ENCODE data around the gene LEMD2. TPM values are rescaled to one million over a fixed set of nuclear protein-coding genes. Genes with fewer than 3 reads are reported as not detected.

The LEMD2 gene
- total RNA-seq, 4 donors from 2014 or later = 37.7 to 47.2 (median 42.3) TPM

DNA sequence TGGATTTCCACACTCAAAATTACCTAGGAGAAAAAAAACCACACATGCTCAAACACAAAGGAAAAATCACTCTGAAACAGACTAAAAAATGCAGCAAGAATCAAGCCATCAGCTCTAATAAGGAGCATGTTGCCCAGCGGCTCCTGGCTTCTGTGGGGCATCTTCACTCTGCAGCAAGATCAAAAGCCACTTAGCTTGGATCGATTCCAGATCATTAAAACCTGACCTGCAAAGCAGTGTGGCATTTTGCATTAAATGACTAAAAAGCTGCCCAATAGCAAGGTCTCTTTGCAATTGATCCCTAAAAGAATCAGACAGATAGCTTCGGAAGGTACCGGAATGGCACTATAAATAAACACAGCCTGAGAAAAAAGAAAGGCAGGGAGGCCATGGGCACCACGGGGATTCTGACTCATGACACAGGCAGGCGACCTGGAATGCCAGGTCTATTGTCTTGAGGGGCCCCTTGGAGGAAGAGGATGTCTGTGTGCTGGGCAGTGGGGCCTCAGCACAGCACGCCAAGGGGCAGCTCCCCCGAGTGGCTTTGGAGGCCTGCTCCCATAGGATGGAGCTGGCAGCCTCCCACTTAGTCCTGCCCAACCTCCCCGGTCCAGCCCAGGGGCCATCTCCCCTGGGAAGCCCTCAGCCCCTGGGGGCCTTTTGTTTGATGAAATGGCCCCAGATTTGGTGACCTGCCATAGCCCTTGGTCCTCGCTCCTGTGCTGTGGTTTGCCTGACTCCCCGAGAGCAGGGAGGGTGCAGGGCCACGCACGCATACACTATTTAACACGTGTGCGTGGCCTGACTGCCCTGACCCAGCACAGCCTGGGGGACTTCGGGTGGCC is 7.6 kb downstream of the LEMD2 start:
- DNase-seq = no peak
- Histone ChIP-seq H3K9me3 (no peaks in the 10 kb centered on the region), H3K4me3 (no peak overlapping the region), H3K27ac (peak overlapping the region in 3 of 4 donors; percentile 1 to 37 (median 13)), H3K4me1 (peaks cover 5 to 48% (median 24%) of the 10 kb centered on the region in 3 donors), H3K27me3 (no peaks in the 10 kb centered on the region), H3K36me3 (peaks cover 32 to 95% (median 77%) of the 10 kb centered on the region in 3 donors)
- intact Hi-C loops (cut with DNase I) = no loop called here
- TF ChIP-seq POLR2A (IDR thresholded peaks at IDR 0.05) = no peak
- TF ChIP-seq, protein P1, sequence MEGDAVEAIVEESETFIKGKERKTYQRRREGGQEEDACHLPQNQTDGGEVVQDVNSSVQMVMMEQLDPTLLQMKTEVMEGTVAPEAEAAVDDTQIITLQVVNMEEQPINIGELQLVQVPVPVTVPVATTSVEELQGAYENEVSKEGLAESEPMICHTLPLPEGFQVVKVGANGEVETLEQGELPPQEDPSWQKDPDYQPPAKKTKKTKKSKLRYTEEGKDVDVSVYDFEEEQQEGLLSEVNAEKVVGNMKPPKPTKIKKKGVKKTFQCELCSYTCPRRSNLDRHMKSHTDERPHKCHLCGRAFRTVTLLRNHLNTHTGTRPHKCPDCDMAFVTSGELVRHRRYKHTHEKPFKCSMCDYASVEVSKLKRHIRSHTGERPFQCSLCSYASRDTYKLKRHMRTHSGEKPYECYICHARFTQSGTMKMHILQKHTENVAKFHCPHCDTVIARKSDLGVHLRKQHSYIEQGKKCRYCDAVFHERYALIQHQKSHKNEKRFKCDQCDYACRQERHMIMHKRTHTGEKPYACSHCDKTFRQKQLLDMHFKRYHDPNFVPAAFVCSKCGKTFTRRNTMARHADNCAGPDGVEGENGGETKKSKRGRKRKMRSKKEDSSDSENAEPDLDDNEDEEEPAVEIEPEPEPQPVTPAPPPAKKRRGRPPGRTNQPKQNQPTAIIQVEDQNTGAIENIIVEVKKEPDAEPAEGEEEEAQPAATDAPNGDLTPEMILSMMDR (IDR thresholded peaks at IDR 0.05) = no peak
- 66 to 67% methylated on average over 7 to 10 of the region's 16 CpGs for WGBS, 2 donors

DNA sequence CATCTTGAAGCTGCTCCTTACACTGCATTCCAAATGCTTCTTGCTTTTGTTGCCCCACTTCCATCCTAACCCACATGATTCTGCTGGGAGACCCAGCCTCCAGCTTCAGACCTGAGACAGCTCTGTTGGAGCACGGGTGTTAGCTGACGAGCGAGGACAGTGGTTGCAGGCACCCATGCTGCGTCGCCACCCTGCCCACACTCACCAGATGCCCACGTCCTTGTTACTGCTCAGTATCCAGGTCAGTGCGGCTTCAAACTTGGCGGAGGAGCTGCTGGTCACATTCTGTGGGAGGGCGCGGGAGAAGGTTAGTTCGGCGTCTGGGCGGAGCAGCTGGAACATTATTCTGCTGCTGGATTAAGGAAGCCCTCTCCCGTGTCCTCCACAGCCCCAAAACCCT is 9.0 kb downstream of the LEMD2 start:
- WGBS, 2 donors = 86 to 91% methylated on average over 10 to 12 of the region's 14 CpGs
- H3K9me3 ChIP-seq = no peaks in the 10 kb centered on the region
- intact Hi-C loops (cut with DNase I) = no loop called here
- peaks cover 41 to 100% (median 92%) of the 10 kb centered on the region in 3 donors for H3K36me3 ChIP-seq
- H3K27ac ChIP-seq = no peak overlapping the region
- TF ChIP-seq, protein P1 (IDR thresholded peaks at IDR 0.05) = no peak
- TF ChIP-seq POLR2A (IDR thresholded peaks at IDR 0.05) = no peak
- DNase-seq = no peak
- no peak overlapping the region for H3K4me3 ChIP-seq
- peaks cover 0 to 34% (median 9%) of the 10 kb centered on the region in 3 donors for H3K4me1 ChIP-seq
- no peaks in the 10 kb centered on the region for H3K27me3 ChIP-seq

DNA sequence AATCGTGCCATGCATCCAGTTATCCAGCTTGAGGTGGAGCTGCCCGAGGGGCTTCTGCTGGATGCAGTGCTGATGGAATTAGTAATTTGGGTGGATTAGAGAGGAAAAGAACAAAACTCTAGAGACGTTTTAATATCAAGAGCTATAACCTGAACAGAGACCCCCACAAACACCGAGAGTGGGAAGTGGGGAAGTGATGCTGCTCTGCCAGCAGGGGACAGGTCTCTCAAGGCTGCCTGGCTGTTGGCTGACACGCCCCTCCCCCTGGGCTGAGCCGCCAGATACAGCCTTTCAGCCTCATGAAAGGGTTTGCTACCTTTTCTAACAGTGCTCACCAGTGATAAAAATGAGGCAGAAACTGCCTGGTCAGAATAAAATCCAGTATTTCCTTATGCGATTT is 9.6 kb downstream of the LEMD2 start:
- Histone ChIP-seq H3K27me3 (no peaks in the 10 kb centered on the region), H3K9me3 (no peaks in the 10 kb centered on the region), H3K27ac (no peak overlapping the region), H3K4me1 (peaks cover 0 to 28% (median 5%) of the 10 kb centered on the region in 3 donors), H3K36me3 (peaks cover 41 to 100% (median 91%) of the 10 kb centered on the region in 3 donors), H3K4me3 (no peak overlapping the region)
- WGBS, 2 donors = 77 to 87% methylated on average over 6 to 7 of the region's 7 CpGs
- intact Hi-C loops (cut with DNase I) = no loop called here
- no peak for DNase-seq
- TF ChIP-seq, protein P1 (IDR thresholded peaks at IDR 0.05) = no peak
- TF ChIP-seq POLR2A (IDR thresholded peaks at IDR 0.05) = no peak

DNA sequence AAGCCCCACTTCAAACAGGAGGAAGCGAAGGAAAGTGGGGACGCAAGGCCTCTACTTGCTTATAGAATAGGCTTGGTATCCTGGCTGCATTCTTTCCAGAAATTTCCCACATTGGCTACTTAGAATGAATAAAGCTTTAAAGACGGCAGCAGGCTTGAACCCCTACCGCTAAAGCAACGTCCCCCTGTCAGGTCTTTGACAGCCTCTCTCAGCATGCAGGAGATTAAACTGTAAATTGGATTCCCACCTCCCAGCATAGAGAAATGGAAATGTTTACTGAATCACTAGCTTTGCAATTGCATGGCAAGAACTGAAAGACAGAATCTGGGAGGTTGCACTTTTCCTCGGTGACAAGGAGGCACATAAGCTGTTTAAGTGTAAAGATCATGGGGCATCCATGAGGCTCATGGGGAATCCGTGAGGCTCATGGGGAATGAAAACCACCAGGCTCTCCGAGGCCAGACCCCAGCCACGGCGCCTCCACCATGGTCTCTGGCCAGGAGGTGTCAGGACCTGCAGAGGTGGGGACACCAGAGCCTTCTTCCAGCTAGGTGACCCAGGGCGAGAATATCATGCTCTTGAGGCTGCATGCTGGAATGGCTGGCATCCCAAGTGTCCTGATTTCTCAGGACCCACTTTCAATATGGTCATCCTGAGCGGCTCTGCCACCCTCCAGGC is 10.3 kb downstream of the LEMD2 start:
- Histone ChIP-seq H3K27ac (no peak overlapping the region), H3K9me3 (no peaks in the 10 kb centered on the region), H3K27me3 (no peaks in the 10 kb centered on the region), H3K4me1 (peaks cover 0 to 26% (median 5%) of the 10 kb centered on the region in 3 donors), H3K36me3 (peaks cover 35 to 100% (median 89%) of the 10 kb centered on the region in 3 donors), H3K4me3 (no peak overlapping the region)
- 82 to 88% methylated on average over 12 of the region's 12 CpGs for WGBS, 2 donors
- no peak for TF ChIP-seq POLR2A (IDR thresholded peaks at IDR 0.05)
- TF ChIP-seq, protein P1 (IDR thresholded peaks at IDR 0.05) = no peak
- no peak for DNase-seq
- intact Hi-C loops (cut with DNase I) = no loop called here

All from esophagus squamous epithelium (tissue), 5 donors.